Keratinocyte (primary cell): ENCODE results near the gene PSG7. TPM values are rescaled to one million over a fixed set of nuclear protein-coding genes. Genes with fewer than 3 reads are reported as not detected.
"Not testable (repeated sequence)": the region's sequence is repeated elsewhere in the genome, so short reads cannot be mapped to it uniquely, and the experiment has no call there.

Experiments used
- DNase-seq: peaks from one replicate; pipeline ENCODE4 v3.0.0-alpha.2; 2011; ENCODE audit warnings: low read depth, missing footprints, low spot score
- FAIRE-seq: peaks from 2 replicates; lab custom pipeline; 2011; peaks lifted over from hg19 to GRCh38; lab: Jason Lieb, UNC
- H2AFZ ChIP-seq: 2 replicates; pipeline ENCODE4 v1.6.0; 2012; ENCODE audit warnings: low read length, control low read depth, inconsistent platforms; ENCODE audit not compliant: control insufficient read depth
- H3K27ac ChIP-seq: 2 replicates; pipeline ENCODE4 v1.5.1; 2011; ENCODE audit warnings: low read length; ENCODE audit not compliant: control insufficient read depth, insufficient read depth
- H3K27me3 ChIP-seq: 3 replicates; pipeline ENCODE4 v1.6.0; 2011; ENCODE audit warnings: low read length; ENCODE audit not compliant: control insufficient read depth, insufficient read depth; ENCODE audit errors: extremely low read depth
- H3K36me3 ChIP-seq, 2 experiments: 2 replicates in 1 of 2; 3 replicates in 1 of 2; pipeline ENCODE4 v1.5.1; 2011; ENCODE audit warnings: low read length in 2 of 2, mild to moderate bottlenecking in 1 of 2; ENCODE audit not compliant: control insufficient read depth in 2 of 2, insufficient read depth in 2 of 2; ENCODE audit errors: extremely low read depth in 1 of 2
- H3K4me1 ChIP-seq: 3 replicates; pipeline ENCODE4 v1.5.1; 2011; ENCODE audit warnings: low read length; ENCODE audit not compliant: control insufficient read depth, insufficient read depth; ENCODE audit errors: extremely low read depth
- H3K4me2 ChIP-seq: 3 replicates; pipeline ENCODE4 v1.6.0; 2011; ENCODE audit warnings: low read depth, low read length; ENCODE audit not compliant: control insufficient read depth, insufficient read depth; ENCODE audit errors: extremely low read depth
- H3K4me3 ChIP-seq, 3 experiments: fragments of 200-600 bp in 1 of 3; sonication (generic) in 1 of 3; 2 replicates in 2 of 3; 3 replicates in 1 of 3; pipeline ENCODE4 v1.5.1; 2011 to 2016; ENCODE audit warnings: low read length in 3 of 3, mild to moderate bottlenecking in 3 of 3, control low read depth in 2 of 3, inconsistent platforms in 1 of 3, low read depth in 1 of 3, mixed read lengths in 1 of 3, mixed run types in 1 of 3, moderate library complexity in 1 of 3; ENCODE audit not compliant: control insufficient read depth in 2 of 3, insufficient read depth in 2 of 3; ENCODE audit errors: extremely low read depth in 1 of 3
- H3K79me2 ChIP-seq: 2 replicates; pipeline ENCODE4 v1.6.0; 2012; ENCODE audit warnings: low read length; ENCODE audit not compliant: control insufficient read depth, insufficient read depth
- H3K9ac ChIP-seq: 3 replicates; pipeline ENCODE4 v1.6.0; 2011; ENCODE audit warnings: low read length; ENCODE audit not compliant: control insufficient read depth, insufficient read depth; ENCODE audit errors: extremely low read depth
- H3K9me1 ChIP-seq: 3 replicates; pipeline ENCODE4 v1.6.0; 2011; ENCODE audit warnings: low read length; ENCODE audit not compliant: control insufficient read depth, insufficient read depth; ENCODE audit errors: extremely low read depth
- H3K9me3 ChIP-seq: 2 replicates; pipeline ENCODE4 v1.5.1; 2012; ENCODE audit warnings: low read depth, low read length; ENCODE audit not compliant: control insufficient read depth
- H4K20me1 ChIP-seq: 3 replicates; pipeline ENCODE4 v1.6.0; 2011; ENCODE audit warnings: low read length; ENCODE audit not compliant: control insufficient read depth, insufficient read depth; ENCODE audit errors: extremely low read depth
- CTCF ChIP-seq, 3 experiments: IDR thresholded peaks in 1 of 3; conservative IDR thresholded peaks in 1 of 3; optimal IDR thresholded peaks in 1 of 3; 2 replicates in 2 of 3; 3 replicates in 1 of 3; pipeline versions ENCODE3 to v1.5.1; 2011; ENCODE audit warnings: low read length in 3 of 3, mild to moderate bottlenecking in 3 of 3, moderate library complexity in 2 of 3, control low read depth in 1 of 3, inconsistent platforms in 1 of 3; ENCODE audit not compliant: insufficient read depth in 2 of 3; ENCODE audit errors: extremely low read depth in 1 of 3
- EZH2 ChIP-seq: IDR thresholded peaks from one replicate; pipeline ENCODE4 v1.6.1; 2012; ENCODE audit warnings: inconsistent platforms, mild to moderate bottlenecking, low read length, moderate library complexity
- dilution Hi-C: fragments of 300-500 bp; cut with MboI; formaldehyde crosslinking; loops from one replicate; pipeline ENCODE4 v1.7.0; 2020; ENCODE audit warnings: low sequenced_read_pairs; ENCODE audit not compliant: extremely low pct_ligation_motif_present
- polyA minus RNA-seq, 3 experiments: library from RNA; depleted of rRNA, polyadenylated mRNA; stranded (reverse); fragments of >200 nt; gene quantifications; 1 replicate in 1 of 3; 2 replicates in 1 of 3; 3 replicates in 1 of 3; pipeline ENCODE4 v1.2.3, GENCODE V29; 2011
- polyA plus RNA-seq, 5 experiments: library from polyadenylated mRNA; depleted of rRNA in 3 of 5; stranded (reverse) in 3 of 5; stranded (forward) in 1 of 5; unstranded in 1 of 5; fragments of >200 nt; gene quantifications; 1 replicate in 1 of 5; 2 replicates in 3 of 5; 3 replicates in 1 of 5; pipeline versions ENCODE4 v1.2.1 to v1.2.3, GENCODE V29; 2011 to 2012; ENCODE audit warnings: missing spikeins in 2 of 5, low read depth in 1 of 5, low replicate concordance in 1 of 5

PSG7 gene
- polyA plus RNA-seq = 0.04 TPM in 1 of 3 replicates, not detected in the others
- polyA plus RNA-seq (2011; ENCODE audit: low read depth) = 0.99 TPM
- 0.06 and 0.18 TPM in 2 replicates for polyA plus RNA-seq (2011; cell fraction: cytosol; rRNA removed)
- 0.10 TPM in 1 of 2 replicates, not detected in the other for polyA plus RNA-seq (2011; cell fraction: nucleus; rRNA removed)
- polyA plus RNA-seq (2012; ENCODE audit: low replicate concordance) = 2.9 TPM in 1 of 2 replicates, not detected in the other
- polyA minus RNA-seq = not detected in 3 replicates
- not detected for polyA minus RNA-seq (2011; cell fraction: cytosol; rRNA and poly(A)+ RNA removed)
- 0.39 TPM in 1 of 2 replicates, not detected in the other for polyA minus RNA-seq (2011; cell fraction: nucleus; rRNA and poly(A)+ RNA removed)

DNA sequence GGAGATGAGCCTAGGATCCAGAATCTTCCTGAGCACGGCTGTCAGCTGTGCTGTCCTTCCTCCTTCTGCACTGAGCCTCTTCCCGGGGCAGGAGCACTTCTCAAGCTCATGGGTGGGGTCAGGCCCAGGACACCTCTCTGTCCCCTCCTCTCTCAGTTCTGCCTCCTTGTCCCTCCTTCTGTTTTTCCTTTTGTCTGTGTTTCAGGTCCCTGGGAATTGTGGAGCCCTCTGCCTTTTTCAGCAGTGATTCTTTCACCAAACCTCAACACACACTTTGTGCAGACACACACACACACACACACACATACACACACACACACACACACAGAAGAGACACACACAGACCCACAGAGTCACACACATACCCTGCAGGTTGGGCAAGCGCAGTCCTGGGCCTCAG, at the start of gene PSG7:
Gene PSG7, minus strand, starts transcription at position 101 of the 400 bp plus-strand sequence. CDS start 131 bp downstream, outside the sequence.
- H3K9me3 ChIP-seq, H3K36me3 ChIP-seq, H3K9ac ChIP-seq, H3K9me1 ChIP-seq, H3K4me2 ChIP-seq, H3K79me2 ChIP-seq, H3K27me3 ChIP-seq, H3K27ac ChIP-seq, DNase-seq, H4K20me1 ChIP-seq, H2AFZ ChIP-seq, FAIRE-seq, dilution Hi-C loops, H3K4me3 ChIP-seq: not testable (repeated sequence)
- peaks cover 18% of the 10 kb centered on the region for H3K4me1 ChIP-seq

GRCh38 chr19:42985588-42985987, 48.6 kb upstream of the PSG7 start:
- Histone ChIP-seq H3K9me1 (no peaks in the 10 kb centered on the region), H3K27me3 (no peaks in the 10 kb centered on the region), H4K20me1 (no peaks in the 10 kb centered on the region), H2AFZ (no peak overlapping the region), H3K9me3 (no peaks in the 10 kb centered on the region), H3K36me3 (no peaks in the 10 kb centered on the region), H3K4me1 (peaks cover 28% of the 10 kb centered on the region), H3K9ac (no peak overlapping the region), H3K4me3 (no peak overlapping the region), H3K4me2 (no peak overlapping the region), H3K79me2 (no peaks in the 10 kb centered on the region), H3K27ac (no peak overlapping the region)
- FAIRE-seq = no peak
- TF ChIP-seq CTCF (optimal IDR thresholded peaks at IDR 0.05 in 1 of 3, IDR thresholded peaks at IDR 0.05 in 1 of 3, conservative IDR thresholded peaks at IDR 0.05 in 1 of 3; ENCODE audit: extremely low read depth in 1 of 3, insufficient read depth in 2 of 3, low read length in 3 of 3) = no peak
- TF ChIP-seq EZH2 = no peak
- DNase-seq = no peak
- dilution Hi-C loops = no loop called here

DNA sequence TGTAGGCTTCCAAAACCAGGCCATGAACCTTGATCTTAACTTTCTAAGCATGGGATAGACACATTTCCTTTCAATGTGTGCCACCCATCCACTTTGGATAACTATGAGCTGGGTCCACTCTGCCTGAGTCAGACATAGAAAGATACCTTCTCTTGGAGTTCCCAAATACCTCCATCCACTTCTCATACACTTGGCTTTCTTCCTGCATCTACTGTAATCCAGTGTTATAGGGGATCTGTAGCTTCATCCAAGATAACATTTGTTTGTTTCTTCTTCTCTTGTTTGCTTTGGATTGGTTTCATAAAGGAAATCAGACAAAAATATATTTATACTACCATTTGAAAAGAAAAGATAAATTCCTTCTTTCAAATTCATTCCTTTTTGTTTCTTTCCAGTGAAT, 45.1 kb upstream of the PSG7 start:
- FAIRE-seq, H2AFZ ChIP-seq, H3K4me2 ChIP-seq, H3K27me3 ChIP-seq, H3K27ac ChIP-seq, H3K9me1 ChIP-seq, DNase-seq, H3K79me2 ChIP-seq, H3K4me1 ChIP-seq, H3K4me3 ChIP-seq, H3K9ac ChIP-seq, dilution Hi-C loops, H3K36me3 ChIP-seq, H3K9me3 ChIP-seq, H4K20me1 ChIP-seq: not testable (repeated sequence)

GRCh38 chr19:42971451-42971850, 34.4 kb upstream of the PSG7 start:
- H3K4me1 ChIP-seq, H3K4me2 ChIP-seq, DNase-seq, H3K9me1 ChIP-seq, dilution Hi-C loops, H4K20me1 ChIP-seq, H3K79me2 ChIP-seq, H3K27me3 ChIP-seq, H3K9ac ChIP-seq, H3K4me3 ChIP-seq, H3K9me3 ChIP-seq, H2AFZ ChIP-seq, H3K27ac ChIP-seq, H3K36me3 ChIP-seq: not testable (repeated sequence)
- FAIRE-seq = peak; percentile 29
